Gastroesophageal sphincter (tissue), 4 donors: ENCODE measurements around the gene FAAP100. TPM values are rescaled to one million over a fixed set of nuclear protein-coding genes. Genes with fewer than 3 reads are reported as not detected.

Experiments
- ATAC-seq: fragments of 150-250 bp; one replicate; pipeline ENCODE4 v1.9.1; 2016; ENCODE audit warnings: mild to moderate bottlenecking, moderate library complexity
- H3K27ac ChIP-seq, 4 donors: fragments of 200-600 bp; sonication (generic) in 3 of 4; 1 replicate in 3 of 4; 2 replicates in 1 of 4; pipeline ENCODE4 v1.5.1; 2016 to 2019
- H3K27me3 ChIP-seq: fragments of 200-600 bp; sonication (generic); one replicate; pipeline ENCODE4 v1.5.1; 2019
- H3K36me3 ChIP-seq, 2 donors: fragments of 200-600 bp; sonication (generic); one replicate each; pipeline ENCODE4 v1.5.1; 2019; ENCODE audit warnings: control low read depth in 1 of 2
- H3K4me1 ChIP-seq, 3 donors: fragments of 200-600 bp; sonication (generic); 1 replicate in 2 of 3; 2 replicates in 1 of 3; pipeline ENCODE4 v1.5.1; 2016 to 2019; ENCODE audit warnings: control low read depth in 2 of 3
- H3K4me3 ChIP-seq, 2 donors: fragments of 200-600 bp; sonication (generic); one replicate each; pipeline ENCODE4 v1.5.1; 2019; ENCODE audit warnings: mild to moderate bottlenecking in 1 of 2, moderate library complexity in 1 of 2
- H3K9me3 ChIP-seq, 3 donors: fragments of 200-600 bp; sonication (generic); one replicate each; pipeline ENCODE4 v1.5.1; 2017 to 2019; ENCODE audit warnings: control low read depth in 2 of 3
- CTCF ChIP-seq, 4 experiments: fragments of 200-600 bp in 2 of 4; fragments of 450-650 bp in 2 of 4; sonication (generic) in 1 of 4; IDR thresholded peaks; one replicate each; pipeline ENCODE4 v1.5.1; 2017 to 2019; ENCODE audit warnings: antibody characterized with exemption in 4 of 4, mild to moderate bottlenecking in 2 of 4, moderate library complexity in 2 of 4
- EP300 ChIP-seq: sonication (generic); formaldehyde crosslinking; IDR thresholded peaks from one replicate; pipeline ENCODE4 v1.6.1; 2017; ENCODE audit warnings: antibody characterized with exemption, mild to moderate bottlenecking
- POLR2A ChIP-seq, 2 donors: fragments of 450-650 bp; IDR thresholded peaks; one replicate each; pipeline ENCODE4 v1.6.1; 2017; ENCODE audit warnings: antibody characterized with exemption in 2 of 2, mild to moderate bottlenecking in 2 of 2, moderate library complexity in 1 of 2
- POLR2AphosphoS5 ChIP-seq: sonication (generic); formaldehyde crosslinking; IDR thresholded peaks from one replicate; pipeline ENCODE4 v1.6.1; 2017; ENCODE audit warnings: antibody characterized with exemption
- whole genome bisulfite sequencing, 2 donors: methylation state at CpG; one replicate each; pipeline ENCODE4 v1.1.5; 2018; ENCODE audit warnings: low coverage in 1 of 2; 5-methylcytosine and 5-hydroxymethylcytosine counted together
- total RNA-seq, 4 donors: library from RNA; depleted of rRNA; stranded (reverse); fragments of >200 nt; gene quantifications; one replicate each; pipeline ENCODE4 v1.1.0, GENCODE V29; 2016

FAAP100 gene
- total RNA-seq: 10 to 100 TPM; 14.6 to 32.1 (median 20.7) TPM

GRCh38 chr17:81552244-81553017 is at the start of gene FAAP100:
TSS of gene FAAP100 (minus strand) at chr17:81552353. CDS start at chr17:81552330, 23 bp downstream.
- H3K27me3 ChIP-seq: no peaks in the 10 kb centered on the region
- peak within 1 kb of the TSS; percentile 86 to 96 for H3K4me3 ChIP-seq
- TF ChIP-seq POLR2AphosphoS5: peak; percentile 46
- peak; percentile 79 to 81 for TF ChIP-seq POLR2A (IDR thresholded peaks at IDR 0.05)
- TF ChIP-seq EP300: no peak
- TF ChIP-seq CTCF (IDR thresholded peaks at IDR 0.05): peak in 1 of 4 experiments; percentile 31
- peak within 1 kb of the TSS; percentile 43 to 92 (median 90) for H3K27ac ChIP-seq
- no peaks in the 10 kb centered on the region for H3K9me3 ChIP-seq
- H3K36me3 ChIP-seq: peaks cover 0 to 46% of the 10 kb centered on the region in 2 donors
- WGBS, 2 donors: no CpG with 5 or more reads among the region's 85 CpGs
- peaks cover 0 to 39% (median 14%) of the 10 kb centered on the region in 3 donors for H3K4me1 ChIP-seq
- peak; percentile 83 for ATAC-seq

- Histone ChIP-seq H3K4me3 (no peak overlapping the region), H3K36me3 (peaks cover 0 to 89% of the 10 kb centered on the region in 2 donors), H3K4me1 (peaks cover 0 to 24% (median 0%) of the 10 kb centered on the region in 3 donors), H3K27ac (no peak overlapping the region), H3K9me3 (no peaks in the 10 kb centered on the region), H3K27me3 (no peaks in the 10 kb centered on the region)
- peak; percentile 73 for ATAC-seq
- no peak for TF ChIP-seq POLR2A (IDR thresholded peaks at IDR 0.05)
- peak; percentile 53 to 81 (median 72) for TF ChIP-seq CTCF (IDR thresholded peaks at IDR 0.05)
- WGBS, 2 donors: 36 to 39% methylated on average over 9 of the region's 9 CpGs
These were observed 49.5 kb upstream of the FAAP100 start for GRCh38 chr17:81601525-81602120.

- Histone ChIP-seq H3K27me3 (no peaks in the 10 kb centered on the region), H3K4me3 (no peak overlapping the region), H3K27ac (peak overlapping the region in 2 of 4 donors; percentile 11 to 12), H3K9me3 (no peaks in the 10 kb centered on the region), H3K36me3 (peaks cover 0 to 89% of the 10 kb centered on the region in 2 donors), H3K4me1 (peaks cover 0 to 24% (median 0%) of the 10 kb centered on the region in 3 donors)
- 34 to 65% methylated on average over 7 of the region's 10 CpGs for WGBS, 2 donors
- ATAC-seq: no peak
- TF ChIP-seq POLR2A (IDR thresholded peaks at IDR 0.05) (no peak), EP300 (no peak), CTCF (IDR thresholded peaks at IDR 0.05) (no peak), POLR2AphosphoS5 (no peak)
These were observed 47.8 kb upstream of the FAAP100 start for GRCh38 chr17:81599719-81600486.

GRCh38 chr17:81593105-81593871 is 41.1 kb upstream of the FAAP100 start:
- Histone ChIP-seq H3K9me3 (no peaks in the 10 kb centered on the region), H3K4me3 (no peak overlapping the region), H3K4me1 (no peaks in the 10 kb centered on the region), H3K36me3 (peaks cover 2 to 99% of the 10 kb centered on the region in 2 donors), H3K27ac (no peak overlapping the region), H3K27me3 (no peaks in the 10 kb centered on the region)
- no peak for ATAC-seq
- 89 to 97% methylated on average over 6 to 8 of the region's 11 CpGs for WGBS, 2 donors
- TF ChIP-seq POLR2AphosphoS5 (no peak), POLR2A (IDR thresholded peaks at IDR 0.05) (no peak), CTCF (IDR thresholded peaks at IDR 0.05) (no peak), EP300 (no peak)
